ENCODE data around the gene MMRN2.
"Not testable (repeated sequence)": the region's sequence is repeated elsewhere in the genome, so short reads cannot be mapped to it uniquely, and the experiment has no call there.

MMRN2 gene

DNA sequence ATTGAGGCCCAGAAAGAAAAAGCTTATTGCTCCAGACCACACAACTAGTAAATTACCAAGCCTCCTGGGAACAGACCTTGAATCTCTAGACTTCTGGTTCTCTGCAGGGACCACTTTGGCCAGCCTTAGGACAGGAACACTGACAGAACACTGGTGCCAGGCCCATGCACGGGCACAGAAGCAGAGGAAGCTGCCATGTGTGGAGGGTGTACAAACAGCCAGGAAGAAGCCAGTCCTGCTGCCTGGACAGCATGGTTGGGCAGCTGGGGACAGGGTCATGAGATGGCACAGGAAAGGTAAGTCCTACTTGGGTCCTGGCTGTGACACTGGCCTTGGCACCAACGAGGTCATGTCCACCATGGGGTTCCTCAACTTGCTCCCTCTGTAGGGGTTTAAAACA lies 19.2 kb downstream of the MMRN2 start:
- no peak for DNase-seq

DNA sequence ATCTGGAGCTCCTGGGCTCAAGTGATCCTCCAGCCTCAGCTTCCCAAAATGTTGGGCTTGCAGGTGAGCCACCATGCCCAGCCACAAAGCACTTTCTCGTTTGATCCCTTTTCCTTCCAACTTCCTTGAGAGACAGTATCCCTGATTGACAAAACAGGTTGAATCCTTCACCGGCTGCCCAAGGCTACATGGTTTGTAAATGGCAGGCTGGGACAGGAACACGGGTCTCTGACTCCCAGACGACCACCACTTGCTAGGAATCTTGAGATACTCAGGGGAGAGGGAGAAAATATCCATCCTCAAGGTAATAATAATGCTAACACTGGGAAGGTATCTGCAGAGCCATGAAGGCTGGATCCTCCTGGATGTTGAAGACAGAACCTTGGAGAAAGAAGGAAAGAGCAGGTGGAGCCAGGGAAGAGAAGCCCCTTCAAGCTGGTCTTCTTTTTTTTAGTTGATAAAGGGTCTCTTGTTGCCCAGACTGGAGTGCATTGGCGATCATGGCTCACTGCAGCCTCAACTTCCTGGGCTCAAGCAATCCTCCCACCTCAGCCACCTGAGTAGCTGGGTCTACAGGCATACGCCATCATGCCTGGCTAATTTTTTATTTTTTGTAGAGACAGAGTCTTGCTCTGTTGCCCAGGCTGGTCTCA lies 19.8 kb downstream of the MMRN2 start:
- DNase-seq, result no peak

DNA sequence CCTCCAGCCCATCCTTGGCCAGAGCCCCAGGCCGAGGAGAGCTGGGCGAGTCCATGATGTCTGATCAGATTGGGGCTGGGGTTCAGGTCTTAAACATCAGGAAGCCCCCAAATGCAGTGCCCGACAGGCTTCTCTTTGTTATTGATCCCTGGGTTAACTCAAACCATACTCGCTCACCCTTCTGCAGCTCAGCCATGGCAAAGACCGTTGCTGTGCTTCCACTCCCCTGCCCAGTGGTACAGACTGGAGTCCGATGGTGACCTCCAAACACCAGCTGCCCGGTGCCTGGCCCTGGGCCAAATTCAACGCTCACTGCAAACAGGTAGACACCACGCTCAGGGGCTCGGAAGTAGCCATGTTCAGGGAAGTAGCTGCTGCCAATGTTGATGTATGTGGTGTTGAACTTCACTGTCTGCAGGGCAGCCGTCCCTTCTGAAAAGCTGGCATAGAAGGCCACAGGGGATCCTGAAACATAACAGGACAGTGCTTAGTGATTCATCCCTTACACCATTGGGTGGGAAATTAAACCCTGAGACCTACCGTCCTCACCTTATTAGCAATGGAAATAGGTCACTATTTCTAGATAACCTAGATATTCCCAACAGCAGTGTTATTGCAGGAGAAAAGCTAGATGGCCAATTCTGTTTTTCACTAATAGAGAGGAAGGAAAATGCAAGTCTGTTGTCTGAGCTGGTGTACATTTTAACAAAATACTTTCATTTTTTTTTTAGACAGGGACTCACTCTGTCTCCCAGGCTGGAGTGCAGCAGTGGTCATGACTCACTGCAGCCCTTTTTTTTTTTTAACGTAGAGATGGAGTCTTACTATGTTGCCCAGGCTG lies 20.5 kb downstream of the MMRN2 start:
- DNase-seq, result no peak

DNA sequence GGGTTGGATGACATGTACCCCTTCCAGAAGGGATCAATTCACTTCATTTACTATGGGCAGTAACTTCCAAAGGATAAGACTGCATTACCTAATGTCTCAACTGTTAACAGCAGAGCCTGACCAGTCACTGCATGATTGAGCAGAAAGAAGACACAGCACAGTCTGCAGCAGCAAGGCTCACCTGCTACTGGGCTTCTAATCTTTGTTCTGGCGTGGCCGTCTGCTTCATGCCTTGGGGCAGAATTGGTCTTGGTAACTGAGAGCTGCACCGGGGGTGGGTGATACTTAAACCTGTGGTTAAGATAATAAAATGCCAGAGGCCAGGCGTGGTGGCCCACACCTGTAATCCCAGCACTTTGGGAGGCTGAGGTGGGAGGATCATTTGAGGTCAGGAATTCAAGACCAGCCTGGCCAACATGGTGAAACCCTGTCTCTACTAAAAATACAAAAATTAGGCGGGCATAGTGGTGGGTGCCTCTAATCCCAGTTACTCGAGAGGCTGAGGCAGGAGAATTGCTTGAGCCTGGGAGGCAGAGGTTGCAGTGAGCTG lies 23.2 kb downstream of the MMRN2 start:
- DNase-seq, result not testable (repeated sequence)

- DNase-seq, result no peak
These were observed 24.7 kb downstream of the MMRN2 start for GRCh38 chr10:86932674-86933073.

DNA sequence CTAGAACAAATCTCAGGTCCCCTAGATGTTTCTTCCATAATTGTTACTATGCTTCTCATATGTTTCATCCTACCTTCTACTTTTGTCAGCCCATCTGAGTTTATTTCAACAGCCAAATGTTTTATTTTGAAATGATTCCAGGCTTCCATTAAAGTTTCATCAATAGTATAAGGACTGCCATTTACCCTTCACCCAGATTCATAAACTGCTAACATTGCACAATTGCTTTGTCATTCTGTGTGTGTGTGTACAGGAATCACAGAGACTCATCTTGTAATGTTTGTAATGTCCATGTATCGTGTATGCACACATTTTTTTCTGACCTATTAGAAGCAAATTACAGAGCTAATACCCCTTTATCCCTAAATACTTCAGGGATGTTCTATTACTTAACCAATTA lies 25.5 kb downstream of the MMRN2 start:
- DNase-seq, result no peak

DNA sequence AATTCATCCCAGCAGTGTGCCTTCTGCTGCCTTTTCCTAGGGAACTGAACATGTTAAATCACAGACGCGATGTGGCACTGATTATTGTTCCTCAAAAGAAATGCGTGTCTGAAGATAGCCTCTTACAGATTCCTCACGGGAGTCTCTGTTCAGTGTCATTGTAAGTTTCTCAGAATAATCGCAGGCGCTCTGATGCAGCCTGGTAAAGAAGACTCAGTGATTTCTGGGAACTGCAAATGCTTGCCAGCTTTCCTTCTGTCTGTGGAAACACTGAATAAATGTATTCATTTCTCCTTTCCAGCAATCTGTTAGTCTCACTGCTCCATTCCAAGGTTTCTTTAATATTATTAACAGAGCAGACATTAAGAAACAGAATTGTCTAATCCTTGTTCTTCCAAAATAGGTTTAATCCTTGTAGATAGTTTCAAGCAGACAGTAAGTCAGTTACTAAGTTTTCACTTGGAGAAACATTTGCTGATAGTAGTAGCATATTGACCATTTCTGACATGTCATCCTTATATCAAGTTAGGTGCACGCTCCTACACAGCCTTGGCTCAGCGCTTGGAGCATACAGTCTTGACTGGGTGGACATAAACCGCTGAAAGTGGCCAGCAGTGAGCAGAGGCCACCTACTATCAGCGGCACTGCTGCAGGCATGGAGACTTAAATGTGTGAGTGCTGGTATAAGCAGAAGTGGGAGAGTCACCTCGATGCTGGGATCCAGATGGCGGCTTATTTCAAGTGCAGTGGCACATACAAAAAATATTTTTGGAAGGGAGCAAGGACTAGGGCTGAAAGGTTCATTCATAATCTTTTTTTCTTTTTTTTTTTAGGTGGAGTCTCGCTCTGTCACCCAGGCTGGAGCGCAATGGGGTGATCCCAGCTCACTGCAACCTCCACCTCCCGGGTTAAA lies 27.7 kb downstream of the MMRN2 start:
- no peak for DNase-seq

DNA sequence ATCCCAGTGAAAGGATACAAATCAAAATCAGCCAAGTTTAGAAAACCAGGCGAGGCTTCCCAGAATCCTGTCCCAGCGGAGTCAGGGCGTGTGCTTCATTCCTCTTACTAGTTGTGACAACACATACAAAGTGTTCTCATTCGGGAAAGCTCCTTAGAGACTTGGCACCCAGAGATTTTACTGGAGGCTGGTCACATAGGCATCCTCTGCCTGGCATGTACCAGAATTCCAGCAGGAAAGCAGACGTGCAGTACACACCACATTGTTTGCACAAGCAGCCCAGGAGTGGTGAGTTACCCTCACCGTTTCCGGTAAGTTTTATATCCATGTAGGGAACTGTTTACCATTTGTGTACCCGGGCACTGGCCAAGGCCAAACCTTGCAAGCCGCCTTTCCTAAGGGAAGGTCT lies 34.9 kb downstream of the MMRN2 start:
- no peak for DNase-seq

DNA sequence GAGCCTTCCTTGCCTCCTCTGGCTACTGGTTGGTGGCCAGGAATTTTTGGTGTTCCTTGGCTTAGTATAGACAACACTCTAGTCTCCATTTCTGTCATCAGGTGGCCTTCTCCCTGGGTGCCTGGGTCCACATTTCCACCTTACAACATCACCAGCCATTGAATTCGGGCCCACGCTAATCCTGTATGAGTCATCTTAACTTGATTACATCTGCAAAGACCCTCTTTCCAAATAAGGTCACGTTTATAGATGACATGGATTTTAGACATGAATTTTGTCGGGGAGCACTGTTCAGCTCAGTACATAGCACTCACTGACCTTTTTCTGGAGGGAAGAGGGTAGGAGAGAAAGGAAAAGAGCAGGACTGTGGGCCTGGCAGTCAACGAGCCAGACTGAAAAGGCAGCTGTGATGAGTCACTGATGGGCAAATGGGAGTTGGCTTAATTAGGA lies 39.4 kb downstream of the MMRN2 start:
- no peak for DNase-seq

GRCh38 chr10:86914734-86915133 lies 42.7 kb downstream of the MMRN2 start:
- DNase-seq, result no peak

DNA sequence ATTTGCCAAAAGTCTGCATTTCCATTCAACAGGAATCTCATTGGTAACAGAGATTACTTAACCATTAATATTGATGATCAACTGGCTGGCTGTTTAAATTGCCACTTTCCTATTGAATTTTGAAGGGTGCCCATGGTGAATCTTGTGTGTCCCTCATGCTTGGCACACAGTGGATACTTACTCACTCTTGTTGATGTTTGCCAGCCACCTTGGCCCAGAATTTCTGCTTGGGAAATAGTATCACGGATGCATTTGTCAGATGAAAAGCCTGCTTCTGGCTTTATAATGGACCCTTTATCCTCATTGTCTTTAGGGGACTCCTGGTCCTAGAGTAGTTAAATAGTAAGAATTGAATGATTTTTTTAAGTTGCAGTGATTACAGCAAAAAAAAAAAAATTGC lies 52.0 kb downstream of the MMRN2 start:
- no peak for DNase-seq

DNA sequence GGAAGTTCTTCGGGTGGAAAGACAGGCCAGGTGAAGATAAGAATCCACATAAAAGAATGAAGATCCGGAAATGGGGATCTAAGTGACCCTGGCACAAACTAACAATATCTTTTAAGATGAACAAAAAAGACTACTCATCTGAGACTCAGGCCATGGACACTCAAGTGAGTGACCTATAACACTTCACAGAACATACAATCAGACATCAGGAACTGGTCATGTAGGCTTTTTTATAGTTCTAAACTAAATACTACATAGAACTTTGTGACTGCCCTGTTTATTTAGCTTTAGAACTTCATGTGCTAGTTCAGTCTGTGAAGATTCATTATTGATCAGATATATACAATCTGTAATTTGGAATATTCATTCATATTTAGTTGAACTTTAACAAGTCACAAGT lies 52.8 kb downstream of the MMRN2 start:
- no peak for DNase-seq

- DNase-seq, result no peak
These were observed 56.5 kb downstream of the MMRN2 start for GRCh38 chr10:86900955-86901354.

DNA sequence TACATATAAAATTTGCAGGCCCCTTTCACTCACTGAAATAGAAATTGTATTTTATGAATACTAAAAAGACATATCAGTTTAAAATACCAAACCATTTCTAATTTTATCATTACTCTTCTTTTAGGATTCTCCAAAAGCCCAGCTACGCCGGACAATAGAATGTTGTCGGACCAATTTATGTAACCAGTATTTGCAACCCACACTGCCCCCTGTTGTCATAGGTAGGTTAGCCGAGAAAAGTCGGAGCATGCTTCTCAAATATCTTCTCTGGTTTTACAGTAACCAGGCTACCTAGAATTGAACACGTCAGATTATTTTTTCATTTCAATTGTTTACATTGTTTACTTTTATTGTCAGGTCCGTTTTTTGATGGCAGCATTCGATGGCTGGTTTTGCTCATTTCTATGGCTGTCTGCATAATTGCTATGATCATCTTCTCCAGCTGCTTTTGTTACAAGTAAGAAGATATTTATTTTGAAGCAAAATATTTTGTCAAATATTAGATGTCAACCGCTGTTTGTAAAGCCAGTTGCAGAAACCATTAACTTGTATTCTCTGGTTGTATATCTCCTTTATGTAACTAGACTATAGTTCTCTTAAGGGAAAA lies 57.6 kb downstream of the MMRN2 start:
- DNase-seq, result no peak

DNA sequence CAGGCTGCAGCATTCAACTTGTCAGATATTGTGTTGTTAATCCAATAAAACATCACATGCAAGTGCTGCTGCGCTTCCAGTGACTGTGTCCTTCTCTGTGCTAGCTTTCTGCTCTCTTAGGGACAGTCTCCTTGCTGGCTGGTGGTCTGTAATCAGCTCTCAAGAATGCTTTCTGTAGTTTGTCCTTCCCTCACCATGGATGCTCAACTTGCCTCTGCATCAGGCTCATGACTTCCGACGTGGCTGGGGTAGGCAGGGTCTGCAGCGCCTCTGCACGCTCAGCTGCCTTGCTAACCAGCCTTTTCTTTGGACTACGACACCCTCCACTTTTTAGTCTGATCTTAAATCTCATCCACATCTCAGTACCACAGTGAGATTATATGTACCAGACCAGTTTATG lies 58.3 kb downstream of the MMRN2 start:
- no peak for DNase-seq

DNA sequence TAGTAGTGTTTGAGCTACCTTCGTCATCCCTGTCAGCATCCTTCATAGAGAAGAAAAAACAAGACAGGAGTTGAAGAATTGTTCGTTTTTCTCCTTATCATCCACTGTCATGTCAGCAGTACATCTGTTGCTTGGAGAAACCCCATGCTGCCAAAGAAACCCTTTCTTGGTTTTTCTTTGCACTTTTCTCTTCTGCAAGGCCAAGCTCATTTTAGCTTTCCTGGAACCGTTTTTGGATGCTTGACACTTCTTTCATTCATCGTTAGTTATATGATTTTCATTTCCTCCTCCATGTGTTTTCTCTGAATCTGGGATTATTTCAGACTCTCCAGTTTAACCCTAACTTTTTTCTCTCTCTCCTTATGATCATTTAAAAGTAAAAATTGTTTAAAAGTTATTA lies 58.9 kb downstream of the MMRN2 start:
- no peak for DNase-seq

- no peak for DNase-seq
These were observed 67.4 kb downstream of the MMRN2 start for GRCh38 chr10:86889997-86890396.

GRCh38 chr10:86888585-86889381 lies 68.6 kb downstream of the MMRN2 start:
- DNase-seq, result no peak
